K562 (cell line): ENCODE results near the gene FOXN3.

Experiments used
- ZNF133 ChIP-seq: fragments of 250-450 bp; sonication (Bioruptor Pico); IDR thresholded peaks from 2 replicates; pipeline ENCODE4 v1.4.0; 2020; ENCODE audit warnings: mild to moderate bottlenecking
- ZNF212 ChIP-seq: fragments of 450-650 bp; formaldehyde crosslinking; IDR thresholded peaks from 2 replicates; pipeline ENCODE4 v1.4.0; 2020; ENCODE audit warnings: mild to moderate bottlenecking

- TF ChIP-seq ZNF212 (CRISPR knock-in tag) (no peak), ZNF133 (CRISPR knock-in tag) (no peak)
Observed at GRCh38 chr14:89123215-89123614, 293.8 kb downstream of the FOXN3 start.
